Adrenal gland (tissue), 12 donors: ENCODE measurements around the gene CALML6. TPM values are rescaled to one million over a fixed set of nuclear protein-coding genes. Genes with fewer than 3 reads are reported as not detected.
A peak's percentile ranks its signal among the peaks of the same experiment; 100 is the strongest.

Source experiments
- DNase-seq, 7 donors: peaks; one replicate each; pipeline ENCODE4 v3.0.0-alpha.2; 2019 to 2020
- H3K27ac ChIP-seq, 5 donors: fragments of 200-600 bp; sonication (generic) in 4 of 5; 1 replicate in 3 of 5; 2 replicates in 2 of 5; pipeline versions ENCODE4 v1.5.1 to v1.8.0; 2016 to 2020; ENCODE audit warnings: mild to moderate bottlenecking in 1 of 5
- H3K27me3 ChIP-seq: fragments of 200-600 bp; 2 replicates; pipeline ENCODE4 v1.8.0; 2021
- H3K36me3 ChIP-seq, 2 donors: fragments of 200-600 bp; replicated peaks in 1 of 2; 1 replicate in 1 of 2; 2 replicates in 1 of 2; pipeline versions ENCODE4 v1.5.1 to v1.8.0; 2018 to 2022
- H3K4me1 ChIP-seq, 2 donors: fragments of 200-600 bp; replicated peaks in 1 of 2; 1 replicate in 1 of 2; 2 replicates in 1 of 2; pipeline versions ENCODE4 v1.5.1 to v1.8.0; 2018 to 2021
- H3K4me3 ChIP-seq, 4 donors: fragments of 200-600 bp; sonication (generic) in 3 of 4; one replicate each; pipeline ENCODE4 v1.5.1; 2016 to 2018
- H3K9me3 ChIP-seq, 3 donors: fragments of 200-600 bp; sonication (generic) in 1 of 3; replicated peaks in 1 of 3; 1 replicate in 2 of 3; 2 replicates in 1 of 3; pipeline versions ENCODE4 v1.5.1 to v1.8.0; 2016 to 2021
- CTCF ChIP-seq, 6 experiments: fragments of 450-650 bp in 4 of 6; fragments of 200-600 bp in 2 of 6; sonication (generic) in 1 of 6; IDR thresholded peaks; 1 replicate in 5 of 6; 2 replicates in 1 of 6; pipeline versions ENCODE4 v1.5.1 to v1.8.0; 2016 to 2021; ENCODE audit warnings: antibody characterized with exemption in 6 of 6, mild to moderate bottlenecking in 2 of 6, moderate library complexity in 1 of 6
- POLR2A ChIP-seq, 2 donors: fragments of 450-650 bp; IDR thresholded peaks; one replicate each; pipeline ENCODE4 v1.6.1; 2017; ENCODE audit warnings: antibody characterized with exemption in 2 of 2, mild to moderate bottlenecking in 2 of 2, moderate library complexity in 1 of 2
- WGBS, 4 donors: extraction: QIAGEN DNeasy Blood & Tissue Kit in 2 of 4; methylation state at CpG; one replicate each; pipeline versions ENCODE4 v1.1.5 to v1.1.7; 2013 to 2017; 5-methylcytosine and 5-hydroxymethylcytosine counted together
- intact Hi-C, 2 donors: fragments of 100-400 bp; cut with DNase I; formaldehyde crosslinking; loops; one replicate each; pipeline versions ENCODE4 v1.14.1 to v1.15.0; 2022 to 2023
- polyA plus RNA-seq, 3 donors: library from polyadenylated mRNA; stranded (reverse); fragments of 200-250 nt in 2 of 3; fragments of 350-450 nt in 1 of 3; fragmentation: Illumina TruSeq in 1 of 3; extraction: RNeasy Lipid Tissue Mini Kit (QIAGEN cat#74804) in 1 of 3; gene quantifications; one replicate each; pipeline ENCODE4 v1.2.3, GENCODE V29; 2013 to 2014
- total RNA-seq, 9 donors: library from RNA; depleted of rRNA in 4 of 9; stranded (reverse); fragments of >200 nt in 4 of 9; fragments of 120-200 nt in 1 of 9; fragmentation: NEBNext Ultra II Directional in 1 of 9; extraction: Animal tissue kit (Norgen Biotek cat#: 25700) in 1 of 9; gene quantifications; one replicate each; pipeline versions ENCODE4 v1.1.0 to v1.2.4, GENCODE V29; 2013 to 2023
- donor health status: healthy with polysubstance abuse.
- donor health status: Bipolar disorder and iron deficiency.
- donor health status: DM: yes; HTN: yes; CAD: no.
- donor health status: DM: no; HTN: no; CAD: no.
- donor health status: DM: no; HTN: no; CAD: no.
- donor health status: DM: yes; HTN: yes; CAD: no.

Gene CALML6
- total and polyA plus RNA-seq, 12 donors = 0.17 to 4.7 (median 0.48) TPM; not detected in 6

GRCh38 chr1:1899266-1899966, 15.6 kb upstream of the CALML6 start:
- H3K36me3 ChIP-seq = no peaks in the 10 kb centered on the region
- no peak overlapping the region for H3K4me3 ChIP-seq
- DNase-seq = peak in 1 of 7 donors; percentile 15
- WGBS, 4 donors = 43 to 56% (median 48%) methylated on average over 5 to 16 of the region's 16 CpGs
- TF ChIP-seq POLR2A (IDR thresholded peaks at IDR 0.05) (no peak), CTCF (IDR thresholded peaks at IDR 0.05) (peak in 1 of 6 experiments; percentile 20)
- no peaks in the 10 kb centered on the region for H3K27me3 ChIP-seq
- intact Hi-C loops = no loop called here
- no peak overlapping the region for H3K27ac ChIP-seq
- no peaks in the 10 kb centered on the region for H3K9me3 ChIP-seq
- peaks cover 12 to 16% of the 10 kb centered on the region in 2 donors for H3K4me1 ChIP-seq

DNA sequence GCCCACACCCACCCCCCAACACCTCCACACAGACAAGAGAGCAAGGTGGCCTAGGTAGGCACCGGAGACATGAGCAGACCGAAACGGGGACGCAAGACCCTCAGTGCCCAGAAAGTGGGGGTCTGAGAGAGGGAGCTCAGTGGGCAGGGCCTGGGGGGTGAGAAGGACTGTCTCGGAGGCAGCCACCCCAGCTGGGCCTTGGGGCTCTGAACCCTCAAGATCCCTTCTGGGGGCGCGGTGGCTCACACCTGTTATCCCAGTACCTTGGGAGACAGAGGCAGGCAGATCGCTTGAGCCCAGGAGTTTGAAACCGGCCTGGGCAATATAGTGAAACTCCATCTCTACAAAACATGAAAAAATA, 15.1 kb upstream of the CALML6 start:
- peaks cover 7 to 10% of the 10 kb centered on the region in 2 donors for H3K4me1 ChIP-seq
- no peaks in the 10 kb centered on the region for H3K27me3 ChIP-seq
- H3K9me3 ChIP-seq = no peaks in the 10 kb centered on the region
- H3K27ac ChIP-seq = no peak overlapping the region
- 74 to 93% (median 88%) methylated on average over 9 of the region's 9 CpGs for WGBS, 4 donors
- no peaks in the 10 kb centered on the region for H3K36me3 ChIP-seq
- intact Hi-C loops = loop anchor here in 1 of 2 donors (10.0 kb wide), 1 partner anchor 115 kb away; no protein-coding TSS in a partner anchor
- TF ChIP-seq CTCF (IDR thresholded peaks at IDR 0.05) = no peak
- no peak for TF ChIP-seq POLR2A (IDR thresholded peaks at IDR 0.05)
- no peak overlapping the region for H3K4me3 ChIP-seq
- no peak for DNase-seq

DNA sequence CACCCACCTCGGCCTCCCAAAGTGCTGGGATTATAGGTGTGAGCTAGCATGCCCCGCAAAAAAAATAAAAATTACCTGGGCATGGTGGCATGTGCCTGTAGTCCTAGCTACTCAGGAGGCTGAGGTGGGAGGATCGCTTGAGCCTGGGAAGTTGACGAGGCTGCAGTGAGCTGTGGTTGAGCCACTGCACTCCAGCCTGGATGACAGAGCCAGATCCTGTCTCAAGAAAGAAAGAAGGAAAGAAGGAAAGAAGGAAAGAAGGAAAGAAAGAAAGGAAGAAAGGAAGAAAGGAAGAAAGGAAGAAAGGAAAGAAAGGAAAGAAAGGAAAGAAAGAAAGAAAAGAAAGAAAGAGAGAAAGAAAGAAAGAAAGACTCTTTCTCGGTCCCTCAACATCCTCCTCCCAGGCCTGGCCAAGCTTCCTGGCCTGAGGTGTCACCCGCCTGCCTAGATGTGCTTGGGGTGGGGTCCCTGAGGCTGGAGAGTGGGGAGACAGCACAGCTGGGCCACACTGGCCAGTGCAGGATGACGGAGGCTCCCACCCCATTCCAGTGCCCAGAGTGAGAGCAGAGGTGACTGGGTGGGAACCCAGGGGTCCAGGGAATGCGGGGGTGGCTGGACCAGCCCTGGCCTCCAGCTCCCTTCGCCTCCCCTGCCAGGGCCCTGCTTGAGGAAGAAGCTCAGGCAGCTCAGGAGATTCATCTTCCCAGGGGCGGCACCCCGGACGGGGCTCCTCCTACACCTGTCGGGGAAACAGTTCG, 14.0 kb upstream of the CALML6 start:
- intact Hi-C loops = loop anchor here in 1 of 2 donors (10.0 kb wide), 1 partner anchor 116 kb away; no protein-coding TSS in a partner anchor
- Histone ChIP-seq H3K27me3 (no peaks in the 10 kb centered on the region), H3K27ac (no peak overlapping the region), H3K4me3 (no peak overlapping the region), H3K4me1 (no peaks in the 10 kb centered on the region), H3K9me3 (no peaks in the 10 kb centered on the region), H3K36me3 (no peaks in the 10 kb centered on the region)
- TF ChIP-seq POLR2A (IDR thresholded peaks at IDR 0.05) = no peak
- no peak for TF ChIP-seq CTCF (IDR thresholded peaks at IDR 0.05)
- WGBS, 4 donors = 78 to 92% (median 81%) methylated on average over 7 to 14 of the region's 14 CpGs
- no peak for DNase-seq

DNA sequence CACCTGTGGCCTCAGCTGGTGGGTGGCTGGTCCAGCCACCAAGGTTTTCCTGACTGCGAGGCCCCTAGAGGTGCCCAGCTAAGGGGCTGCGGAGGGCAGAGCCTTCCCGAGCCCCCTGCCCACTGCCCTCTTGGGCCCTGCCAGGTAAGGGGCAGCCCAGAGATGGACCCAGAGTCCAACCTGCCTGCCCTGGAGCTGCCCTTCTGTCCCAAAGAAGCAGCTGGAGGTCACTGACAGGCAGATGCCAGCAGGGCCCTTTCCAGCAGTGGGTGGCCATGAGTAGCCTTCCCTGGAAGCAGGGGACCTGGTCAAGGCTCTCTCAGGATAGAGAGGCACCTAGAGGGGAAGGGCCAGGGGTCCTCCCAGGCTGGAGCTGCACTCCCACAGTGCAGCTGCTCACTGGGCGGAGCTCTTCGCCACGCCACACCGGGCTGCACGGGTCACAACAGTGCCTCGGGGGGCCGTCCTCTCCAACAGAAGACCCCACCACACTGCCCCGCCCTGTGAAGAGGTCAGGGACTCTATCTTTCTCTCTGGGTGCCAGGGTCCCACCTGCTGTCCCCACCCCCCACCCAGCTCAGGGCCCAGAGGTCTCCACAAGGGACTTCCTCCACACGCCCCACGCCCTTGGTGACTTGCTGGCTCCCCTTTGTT, 13.3 kb upstream of the CALML6 start:
- no peaks in the 10 kb centered on the region for H3K4me1 ChIP-seq
- no peak for TF ChIP-seq POLR2A (IDR thresholded peaks at IDR 0.05)
- no peak for TF ChIP-seq CTCF (IDR thresholded peaks at IDR 0.05)
- 78 to 98% (median 87%) methylated on average over 5 to 13 of the region's 13 CpGs for WGBS, 4 donors
- H3K9me3 ChIP-seq = no peaks in the 10 kb centered on the region
- no peak overlapping the region for H3K27ac ChIP-seq
- no peaks in the 10 kb centered on the region for H3K27me3 ChIP-seq
- no peak overlapping the region for H3K4me3 ChIP-seq
- no peaks in the 10 kb centered on the region for H3K36me3 ChIP-seq
- peak in 1 of 7 donors; percentile 18 for DNase-seq
- intact Hi-C loops = loop anchor here in 1 of 2 donors (10.0 kb wide), 1 partner anchor 117 kb away; no protein-coding TSS in a partner anchor
